NCI-H345 (cell line): ENCODE measurements around the gene ANKS1A.
"Not testable (repeated sequence)": the region's sequence is repeated elsewhere in the genome, so short reads cannot be mapped to it uniquely, and the experiment has no call there.

ENCODE experiments used
- DNase-seq: peaks from one replicate; lab custom pipeline; 2025; lab: John Stamatoyannopoulos, UW

ANKS1A gene

GRCh38 chr6:35107208-35107607 is 218.2 kb downstream of the ANKS1A start:
- not testable (repeated sequence) for DNase-seq

- peak; percentile 37 for DNase-seq
Measured at GRCh38 chr6:35107761-35108160, 218.7 kb downstream of the ANKS1A start.

DNA sequence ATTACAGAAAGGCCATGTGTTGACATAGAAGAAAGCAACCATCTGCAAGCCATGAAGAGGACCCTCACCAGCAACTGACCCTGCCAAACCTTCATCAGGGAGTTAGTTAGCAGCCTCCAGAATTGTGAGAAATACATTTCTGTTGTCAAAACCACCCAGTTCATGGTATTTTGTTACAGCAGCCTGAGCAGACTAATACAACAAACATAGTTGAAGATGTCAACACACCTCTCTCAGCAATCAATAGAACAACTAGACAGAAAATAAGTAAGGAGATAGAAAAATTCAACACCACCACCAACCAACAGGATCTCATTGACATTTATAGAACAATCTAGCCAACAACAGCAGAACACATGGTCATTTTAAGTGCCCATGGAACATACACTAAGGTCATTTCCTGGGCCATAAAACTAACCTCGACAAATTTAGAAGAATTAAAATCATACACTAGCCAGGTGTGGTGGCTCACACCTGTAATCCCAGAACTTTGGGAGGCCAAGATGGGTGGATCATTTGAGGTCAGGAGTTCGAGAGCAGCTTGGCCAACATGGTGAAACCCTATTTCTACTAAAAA is 219.3 kb downstream of the ANKS1A start:
- DNase-seq: no peak

DNA sequence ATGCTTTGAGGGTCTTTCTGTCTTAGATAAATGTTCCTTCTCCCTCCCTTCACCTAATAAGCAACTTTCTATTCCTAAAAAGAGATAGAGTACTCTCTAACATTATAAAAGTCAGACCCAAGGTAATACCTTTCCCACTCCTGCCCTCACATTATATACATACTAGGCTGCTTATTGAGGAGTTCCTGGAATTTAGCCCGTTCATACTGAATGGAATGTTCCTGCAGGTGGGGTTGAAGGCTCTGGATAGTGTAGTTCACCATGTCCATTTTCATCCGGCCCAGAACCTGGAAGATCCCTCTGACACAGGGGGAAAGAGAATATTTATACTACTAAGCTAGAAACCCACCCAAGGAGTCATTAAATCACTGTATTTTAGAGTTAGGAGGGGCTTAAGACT is 231.7 kb downstream of the ANKS1A start:
- DNase-seq: no peak

- no peak for DNase-seq
Measured at GRCh38 chr6:35124356-35124755, 235.3 kb downstream of the ANKS1A start.

DNA sequence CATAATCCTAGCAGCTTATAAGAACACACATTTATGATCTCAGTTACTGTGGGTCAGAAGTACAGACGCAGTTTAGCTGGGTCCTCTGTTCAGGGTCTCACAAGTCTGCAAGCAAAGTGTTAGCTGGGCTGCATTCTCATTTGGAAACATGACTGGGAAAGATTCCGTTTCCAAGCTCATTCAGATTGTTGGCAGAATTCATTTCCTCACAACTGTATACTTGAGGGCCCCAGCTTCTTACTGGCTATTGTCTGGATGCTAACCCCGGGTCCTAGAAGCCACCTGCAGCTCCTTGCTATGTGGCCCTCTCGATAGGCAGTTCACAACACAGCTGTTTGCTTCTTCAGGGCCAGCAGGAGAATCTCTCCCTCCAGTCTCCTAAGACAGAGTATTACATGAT is 239.0 kb downstream of the ANKS1A start:
- DNase-seq: no peak

DNA sequence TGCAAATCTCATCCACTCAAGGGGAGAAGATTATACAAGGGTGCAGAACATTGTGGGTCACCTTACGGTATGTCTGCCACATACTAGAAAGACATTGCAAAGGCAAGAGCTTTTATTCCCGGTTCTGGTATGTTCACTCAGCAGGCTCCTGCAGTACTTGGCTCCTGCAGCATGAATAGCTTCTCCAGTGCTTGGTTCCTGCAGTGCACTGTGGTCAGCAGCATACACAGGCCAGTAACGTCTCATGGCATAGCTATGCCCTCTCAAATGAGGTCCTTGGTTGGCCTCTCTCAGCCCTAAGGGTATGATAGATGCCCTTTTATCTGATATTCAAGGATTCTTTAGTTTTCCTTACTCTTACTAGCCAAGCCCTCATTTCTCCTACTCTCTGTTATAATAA is 239.4 kb downstream of the ANKS1A start:
- DNase-seq: no peak

DNA sequence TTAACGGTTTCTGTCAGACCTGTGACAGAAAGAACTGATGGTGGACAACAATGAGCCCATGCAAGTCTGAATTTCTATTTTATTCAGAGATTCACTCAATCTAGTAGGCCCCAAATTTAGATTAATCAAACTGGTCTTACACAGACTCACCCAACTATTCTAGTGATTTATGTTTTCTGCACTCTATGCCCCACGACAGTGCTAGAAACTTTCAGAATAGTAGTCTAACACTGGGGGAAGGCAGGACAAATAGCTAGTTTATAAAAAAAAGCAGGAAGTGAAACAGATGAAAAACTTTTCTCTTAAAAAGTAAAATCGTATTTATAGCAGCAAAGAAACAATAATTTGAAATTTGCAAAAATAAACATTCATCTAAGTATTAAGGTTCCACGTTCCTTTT is 247.1 kb downstream of the ANKS1A start:
- no peak for DNase-seq

GRCh38 chr6:35138191-35138590 is 249.1 kb downstream of the ANKS1A start:
- not testable (repeated sequence) for DNase-seq

DNA sequence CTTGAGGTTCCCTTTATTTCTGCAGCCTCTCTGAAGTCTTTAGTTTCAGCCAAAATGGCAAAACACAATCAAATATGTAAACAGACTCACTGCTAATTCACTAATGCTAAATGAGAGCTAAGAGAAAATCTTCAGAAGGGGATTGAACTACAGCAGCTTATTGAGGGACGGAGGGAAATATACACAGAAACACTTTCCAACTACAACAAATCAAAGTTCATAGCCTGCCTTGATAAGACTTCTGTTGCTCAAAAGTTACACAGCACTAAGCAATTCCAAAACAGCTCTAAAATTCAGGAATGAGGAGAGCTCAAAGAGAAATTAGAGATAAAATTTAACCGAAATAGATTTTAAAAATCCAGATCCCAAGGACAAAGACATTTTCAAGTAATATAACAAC is 250.4 kb downstream of the ANKS1A start:
- DNase-seq: no peak

DNA sequence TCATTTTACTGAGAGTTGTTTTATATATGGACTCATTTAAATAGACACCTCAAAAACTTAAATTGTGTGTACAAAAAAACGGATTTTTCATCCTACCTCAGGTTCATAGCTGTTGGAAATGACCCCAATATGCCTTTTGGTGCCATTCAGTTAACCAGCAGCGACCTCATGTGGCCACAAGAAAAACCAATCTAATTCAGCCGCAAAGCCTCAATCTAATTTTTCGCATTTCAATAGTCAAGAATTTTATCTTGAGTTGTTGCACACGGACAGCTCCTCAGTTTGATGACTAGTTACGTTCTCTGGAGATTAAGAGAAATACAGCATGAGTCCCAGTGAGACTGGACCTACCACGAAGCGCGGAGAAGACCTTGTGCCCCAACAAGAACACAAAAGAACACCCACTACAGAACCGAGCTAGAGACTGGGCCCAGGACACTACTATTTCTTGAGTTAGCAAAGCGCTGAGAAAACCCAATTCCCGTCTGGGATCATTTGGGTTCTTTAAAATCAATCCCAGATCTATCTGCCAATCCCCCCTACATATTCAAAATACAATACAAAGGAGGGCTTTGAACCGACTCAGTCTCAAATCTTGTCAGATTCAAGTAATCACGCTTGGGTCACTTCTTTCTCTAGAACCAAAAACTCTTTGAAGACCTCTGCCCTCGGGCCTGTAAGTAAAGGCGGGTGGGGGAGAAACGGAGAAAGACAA is 251.0 kb downstream of the ANKS1A start:
- peak; percentile 57 for DNase-seq

DNA sequence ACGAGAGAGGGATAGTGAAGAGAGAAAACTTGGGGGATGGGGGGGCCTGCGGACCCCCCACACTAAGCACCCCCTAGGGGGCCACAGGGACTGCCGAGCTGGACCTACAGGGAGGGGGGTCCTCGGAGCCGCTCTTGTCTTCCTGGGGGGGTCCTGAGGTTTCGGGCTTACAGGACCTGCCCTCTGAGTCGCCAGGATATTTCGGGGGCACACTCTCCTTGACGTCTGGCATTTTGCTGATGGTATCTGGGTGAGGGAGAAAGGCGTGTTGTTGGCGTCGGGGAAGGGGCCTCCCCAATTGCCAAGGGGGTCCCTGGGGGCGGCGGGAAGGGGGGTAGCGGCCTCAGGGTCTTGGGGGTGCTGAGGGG is 251.6 kb downstream of the ANKS1A start:
- no peak for DNase-seq
